Ramos (cell line): ENCODE results near the gene KLHL22.
"Not testable (repeated sequence)": the region's sequence is repeated elsewhere in the genome, so short reads cannot be mapped to it uniquely, and the experiment has no call there.

Source experiments
- in situ Hi-C: fragments of 300-500 bp; cut with MboI; formaldehyde crosslinking; loops from one replicate; pipeline ENCODE4 v1.14.3; 2022; ENCODE audit warnings: low sequenced_read_pairs; ENCODE audit not compliant: unreplicated experiment

KLHL22 gene

GRCh38 chr22:20506543-20507252 is 11.1 kb upstream of the KLHL22 start:
- in situ Hi-C loops: no loop called here

GRCh38 chr22:20504293-20504922 is 8.8 kb upstream of the KLHL22 start:
- in situ Hi-C loops: not testable (repeated sequence)

GRCh38 chr22:20503816-20504215 is 8.2 kb upstream of the KLHL22 start:
- in situ Hi-C loops: no loop called here

- in situ Hi-C loops: loop anchor here (10.0 kb wide), 1 partner anchor 85 kb away; no protein-coding TSS in a partner anchor
Observed at GRCh38 chr22:20499769-20500168, 4.2 kb upstream of the KLHL22 start.

GRCh38 chr22:20498913-20499312 is 3.3 kb upstream of the KLHL22 start:
- in situ Hi-C loops: loop anchor here (10.0 kb wide), 1 partner anchor 84 kb away; no protein-coding TSS in a partner anchor

GRCh38 chr22:20497426-20497825 is 1.8 kb upstream of the KLHL22 start:
- in situ Hi-C loops: loop anchor here (10.0 kb wide), 1 partner anchor 83 kb away; no protein-coding TSS in a partner anchor

GRCh38 chr22:20495861-20496681 is 476 bp upstream of the KLHL22 start:
- in situ Hi-C loops: loop anchor here (10.0 kb wide), 1 partner anchor 81 kb away; no protein-coding TSS in a partner anchor

- in situ Hi-C loops: loop anchor here (10.0 kb wide), 1 partner anchor 77 kb away; no protein-coding TSS in a partner anchor
Observed at GRCh38 chr22:20491346-20491745, 4.2 kb downstream of the KLHL22 start.

- in situ Hi-C loops: loop anchor here (10.0 kb wide), 1 partner anchor 76 kb away; no protein-coding TSS in a partner anchor
Observed at GRCh38 chr22:20490941-20491307, 4.7 kb downstream of the KLHL22 start.

GRCh38 chr22:20490183-20490940 is 5.2 kb downstream of the KLHL22 start:
- in situ Hi-C loops: loop anchor here (10.0 kb wide), 1 partner anchor 76 kb away; no protein-coding TSS in a partner anchor

- in situ Hi-C loops: no loop called here
Observed at GRCh38 chr22:20488946-20489345, 6.6 kb downstream of the KLHL22 start.

- in situ Hi-C loops: no loop called here
Observed at GRCh38 chr22:20487715-20488114, 7.9 kb downstream of the KLHL22 start.

- in situ Hi-C loops: no loop called here
Observed at GRCh38 chr22:20486229-20486628, 9.4 kb downstream of the KLHL22 start.

- in situ Hi-C loops: no loop called here
Observed at GRCh38 chr22:20484948-20485683, 10.5 kb downstream of the KLHL22 start.

GRCh38 chr22:20483771-20484170 is 11.8 kb downstream of the KLHL22 start:
- in situ Hi-C loops: no loop called here

- in situ Hi-C loops: not testable (repeated sequence)
Observed at GRCh38 chr22:20483143-20483506, 12.5 kb downstream of the KLHL22 start.

- in situ Hi-C loops: no loop called here
Observed at GRCh38 chr22:20479612-20480196, 15.9 kb downstream of the KLHL22 start.

- in situ Hi-C loops: not testable (repeated sequence)
Observed at GRCh38 chr22:20478059-20478458, 17.5 kb downstream of the KLHL22 start.

GRCh38 chr22:20475569-20475968 is 20.0 kb downstream of the KLHL22 start:
- in situ Hi-C loops: not testable (repeated sequence)
